Neural crest cell (in vitro differentiated cells): ENCODE data around the gene VPS37D. TPM values are rescaled to one million over a fixed set of nuclear protein-coding genes. Genes with fewer than 3 reads are reported as not detected.
"Not testable (repeated sequence)": the region's sequence is repeated elsewhere in the genome, so short reads cannot be mapped to it uniquely, and the experiment has no call there.

Experiments used
- DNase-seq: peaks from one replicate; pipeline ENCODE4 v3.0.0; 2021; ENCODE audit warnings: low read depth, mixed read lengths, low spot score
- H3K27ac Mint-ChIP-seq: one replicate; pipeline ENCODE4 v1.8.0; 2021; ENCODE audit warnings: mild to moderate bottlenecking, mixed read lengths; ENCODE audit not compliant: unreplicated experiment
- H3K27me3 Mint-ChIP-seq: 2 replicates; pipeline ENCODE4 v1.8.0; 2021; ENCODE audit warnings: low read depth, mild to moderate bottlenecking, mixed read lengths
- H3K36me3 Mint-ChIP-seq: 2 replicates; pipeline ENCODE4 v1.8.0; 2021; ENCODE audit warnings: low read depth, mild to moderate bottlenecking, mixed read lengths
- H3K4me1 Mint-ChIP-seq: 2 replicates; pipeline ENCODE4 v1.8.0; 2021; ENCODE audit warnings: mixed read lengths
- H3K4me3 Mint-ChIP-seq: one replicate; pipeline ENCODE4 v1.8.0; 2021; ENCODE audit warnings: mild to moderate bottlenecking, mixed read lengths
- H3K9me3 Mint-ChIP-seq: 2 replicates; pipeline ENCODE4 v1.8.0; 2021; ENCODE audit warnings: mixed read lengths
- CTCF ChIP-seq: fragments of 200-600 bp; sonication (generic); conservative IDR thresholded peaks from 2 replicates; pipeline ENCODE4 v1.5.0; 2021; ENCODE audit warnings: antibody characterized with exemption, mild to moderate bottlenecking
- total RNA-seq: library from RNA; stranded (reverse); gene quantifications from 2 replicates; pipeline ENCODE4 v1.2.1, GENCODE V29; 2021

Gene VPS37D
- total RNA-seq, 1 donor from 2014 or later, result 10.0 TPM

DNA sequence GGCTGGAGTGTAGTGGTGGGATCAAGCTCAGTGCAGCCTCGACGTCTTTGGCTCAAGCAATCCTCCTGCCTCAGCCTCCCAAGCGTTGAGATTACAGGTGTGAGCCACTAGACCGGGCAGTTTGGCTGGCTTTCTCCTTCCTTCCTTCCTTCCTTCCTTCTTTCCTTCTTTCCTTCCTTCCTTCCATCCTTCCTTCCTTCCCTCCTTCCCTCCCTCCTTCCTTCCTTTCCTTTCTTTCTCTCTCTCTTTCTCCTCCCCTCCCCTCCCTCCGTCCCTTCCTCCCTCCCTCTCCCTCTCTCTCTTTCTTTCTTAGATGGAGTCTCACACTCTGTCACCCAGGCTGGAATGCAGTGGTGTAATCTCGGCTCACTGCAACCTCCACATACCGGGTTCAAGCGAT, 7.6 kb upstream of the VPS37D start:
- no peak overlapping the region for H3K27ac Mint-ChIP-seq

DNA sequence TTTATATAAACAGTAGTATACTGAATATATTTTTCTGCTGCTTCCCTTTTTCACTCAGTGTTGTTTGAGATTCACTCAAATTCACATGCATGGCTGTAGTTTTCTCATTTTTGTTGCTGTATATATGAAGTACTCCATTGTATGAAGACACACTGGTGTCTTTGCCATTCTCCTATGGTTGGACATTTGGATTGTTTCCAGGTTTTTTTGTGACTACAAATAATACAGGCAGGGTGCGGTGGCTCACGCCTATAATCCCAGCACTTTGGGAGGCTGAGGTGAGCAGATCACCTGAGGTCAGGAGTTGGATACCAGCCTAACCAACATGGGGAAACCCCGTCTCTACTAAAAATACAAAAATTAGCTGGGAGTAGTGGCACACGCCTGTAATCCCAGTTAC, 7.0 kb upstream of the VPS37D start:
- not testable (repeated sequence) for H3K27ac Mint-ChIP-seq, H3K9me3 Mint-ChIP-seq, H3K36me3 Mint-ChIP-seq, H3K4me3 Mint-ChIP-seq, DNase-seq
- peaks cover 33% of the 10 kb centered on the region for H3K27me3 Mint-ChIP-seq
- H3K4me1 Mint-ChIP-seq, result peaks cover 14% of the 10 kb centered on the region

More for the DNA sequence above, 7.6 kb upstream of the VPS37D start:
- TF ChIP-seq CTCF, result no peak
- Mint-ChIP-seq H3K4me3 (no peak overlapping the region), H3K36me3 (peaks cover 5% of the 10 kb centered on the region), H3K4me1 (peaks cover 8% of the 10 kb centered on the region), H3K9me3 (peaks cover 6% of the 10 kb centered on the region), H3K27me3 (peaks cover 38% of the 10 kb centered on the region)
- no peak for DNase-seq

DNA sequence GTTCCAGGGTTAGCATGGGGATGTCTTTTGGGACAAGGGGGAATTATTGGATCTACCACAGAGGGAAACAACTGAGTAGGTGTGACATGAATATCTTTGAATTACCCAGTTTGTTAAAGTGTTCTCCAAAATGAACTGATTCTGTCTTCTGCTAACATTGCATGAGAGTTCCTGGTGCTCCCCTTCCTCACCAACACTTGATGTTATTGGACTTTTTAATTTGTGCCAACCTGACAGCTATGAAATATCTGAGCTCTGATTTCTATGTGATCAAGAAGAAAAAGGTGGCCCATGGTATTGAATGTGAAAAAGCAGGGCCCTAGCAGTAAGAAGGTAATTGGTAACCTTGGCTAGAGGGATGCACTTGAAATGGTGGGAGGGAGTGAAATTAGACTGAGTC, 4.6 kb upstream of the VPS37D start:
- no peak for TF ChIP-seq CTCF
- no peak overlapping the region for H3K27ac Mint-ChIP-seq

GRCh38 chr7:73668103-73668885, 663 bp downstream of the VPS37D start:
- TF ChIP-seq CTCF, result no peak
- no peak for DNase-seq
- Mint-ChIP-seq H3K4me3 (peak overlapping the region; percentile 94), H3K9me3 (peaks cover 1% of the 10 kb centered on the region), H3K27me3 (peaks cover 8% of the 10 kb centered on the region), H3K4me1 (peaks cover 28% of the 10 kb centered on the region), H3K36me3 (peaks cover 7% of the 10 kb centered on the region), H3K27ac (peak overlapping the region; percentile 64)

More for the DNA sequence above, 4.6 kb upstream of the VPS37D start:
- Mint-ChIP-seq H3K27me3 (peaks cover 32% of the 10 kb centered on the region), H3K4me1 (peaks cover 16% of the 10 kb centered on the region), H3K36me3 (peaks cover 5% of the 10 kb centered on the region), H3K4me3 (peak overlapping the region; percentile 38), H3K9me3 (peaks cover 6% of the 10 kb centered on the region)
- no peak for DNase-seq

- peaks cover 28% of the 10 kb centered on the region for H3K4me1 Mint-ChIP-seq
- H3K4me3 Mint-ChIP-seq, result peak overlapping the region; percentile 94
- DNase-seq, result no peak
- TF ChIP-seq CTCF, result no peak
- H3K27me3 Mint-ChIP-seq, result peaks cover 7% of the 10 kb centered on the region
- H3K9me3 Mint-ChIP-seq, result no peaks in the 10 kb centered on the region
- H3K36me3 Mint-ChIP-seq, result peaks cover 6% of the 10 kb centered on the region
- no peak overlapping the region for H3K27ac Mint-ChIP-seq
Measured at GRCh38 chr7:73668886-73669230, 1.2 kb downstream of the VPS37D start.

GRCh38 chr7:73669288-73669701, 1.7 kb downstream of the VPS37D start:
- Mint-ChIP-seq H3K4me3 (peak overlapping the region; percentile 94), H3K27me3 (peaks cover 5% of the 10 kb centered on the region), H3K9me3 (no peaks in the 10 kb centered on the region), H3K4me1 (peaks cover 25% of the 10 kb centered on the region), H3K27ac (no peak overlapping the region), H3K36me3 (peaks cover 6% of the 10 kb centered on the region)
- no peak for DNase-seq
- no peak for TF ChIP-seq CTCF
